GM23338 (cell line): ENCODE data around the gene PPFIA4. TPM values are rescaled to one million over a fixed set of nuclear protein-coding genes. Genes with fewer than 3 reads are reported as not detected.

ENCODE experiments used
- ATAC-seq: fragments of 200-7000 bp; cut with Tn5 transposase; 3 replicates; pipeline ENCODE4 v1.9.1; 2020
- DNase-seq: peaks from one replicate; pipeline ENCODE4 v3.0.0-alpha.2; 2015; ENCODE audit warnings: low spot score
- H2AFZ ChIP-seq: fragments of 200-600 bp; sonication (generic); 2 replicates; pipeline ENCODE4 v1.8.0; 2016; ENCODE audit warnings: antibody characterized with exemption, mild to moderate bottlenecking, moderate library complexity
- H3F3A ChIP-seq: fragments of 200-600 bp; sonication (generic); replicated peaks from 2 replicates; pipeline ENCODE4 v1.8.0; 2017; ENCODE audit warnings: antibody characterized with exemption, mixed run types, low read depth
- H3K27ac ChIP-seq: fragments of 200-600 bp; sonication (generic); 2 replicates; pipeline ENCODE4 v1.6.1; 2016; ENCODE audit warnings: low read depth
- H3K27me3 ChIP-seq: fragments of 200-600 bp; sonication (generic); 2 replicates; pipeline ENCODE4 v1.8.0; 2016; ENCODE audit warnings: mild to moderate bottlenecking, mixed run types, moderate library complexity; ENCODE audit not compliant: insufficient read depth
- H3K36me3 ChIP-seq: fragments of 200-600 bp; sonication (generic); 2 replicates; pipeline ENCODE4 v1.8.0; 2016; ENCODE audit warnings: mild to moderate bottlenecking; ENCODE audit not compliant: insufficient read depth
- H3K4me1 ChIP-seq: fragments of 200-600 bp; sonication (generic); 2 replicates; pipeline ENCODE4 v1.8.0; 2016; ENCODE audit warnings: mild to moderate bottlenecking, moderate library complexity; ENCODE audit not compliant: insufficient read depth
- H3K4me2 ChIP-seq: fragments of 200-600 bp; sonication (generic); 2 replicates; pipeline ENCODE4 v1.7.1; 2017; ENCODE audit warnings: mixed run types
- H3K4me3 ChIP-seq: fragments of 200-600 bp; sonication (generic); 2 replicates; pipeline ENCODE4 v1.6.1; 2016; ENCODE audit warnings: mixed run types
- H3K79me2 ChIP-seq: fragments of 200-600 bp; sonication (generic); replicated peaks from 2 replicates; pipeline ENCODE4 v1.8.0; 2017; ENCODE audit warnings: mild to moderate bottlenecking; ENCODE audit not compliant: insufficient read depth
- H3K9me2 ChIP-seq: fragments of 200-600 bp; sonication (generic); 2 replicates; pipeline ENCODE4 v1.8.0; 2017; ENCODE audit not compliant: insufficient read depth
- H4K20me1 ChIP-seq: fragments of 200-600 bp; sonication (generic); replicated peaks from 2 replicates; pipeline ENCODE4 v1.8.0; 2017; ENCODE audit warnings: mild to moderate bottlenecking; ENCODE audit not compliant: insufficient read depth
- H3K27ac Mint-ChIP-seq: 2 replicates; pipeline ENCODE4 v1.8.0; 2020; ENCODE audit warnings: inconsistent platforms, mild to moderate bottlenecking, moderate library complexity, mixed read lengths
- H3K27me3 Mint-ChIP-seq: 3 replicates; pipeline ENCODE4 v1.8.0; 2022; ENCODE audit warnings: low read depth, mild to moderate bottlenecking, moderate library complexity, mixed read lengths, inconsistent platforms; ENCODE audit not compliant: insufficient read depth, poor library complexity
- H3K36me3 Mint-ChIP-seq: 3 replicates; pipeline ENCODE4 v1.8.0; 2021; ENCODE audit warnings: low read depth, mild to moderate bottlenecking, inconsistent platforms, moderate library complexity, mixed read lengths
- H3K4me1 Mint-ChIP-seq: 3 replicates; pipeline ENCODE4 v1.8.0; 2020; ENCODE audit warnings: mild to moderate bottlenecking, inconsistent platforms, mixed read lengths
- H3K4me3 Mint-ChIP-seq: 3 replicates; pipeline ENCODE4 v1.8.0; 2021; ENCODE audit warnings: moderate library complexity, mild to moderate bottlenecking, inconsistent platforms, mixed read lengths
- H3K9me3 Mint-ChIP-seq: 3 replicates; pipeline ENCODE4 v1.8.0; 2020; ENCODE audit warnings: moderate library complexity, mild to moderate bottlenecking, inconsistent platforms, mixed read lengths
- CTCF ChIP-seq, 2 experiments: fragments of 200-600 bp in 1 of 2; sonication (generic) in 1 of 2; conservative IDR thresholded peaks; 2 replicates each; pipeline versions ENCODE4 v1.5.1 to v1.6.1; 2016 to 2017; ENCODE audit warnings: antibody characterized with exemption in 2 of 2, low read depth in 2 of 2, mild to moderate bottlenecking in 2 of 2, moderate library complexity in 1 of 2
- EZH2 ChIP-seq: fragments of 200-600 bp; sonication (generic); IDR thresholded peaks from one replicate; pipeline ENCODE4 v1.8.0; 2017; ENCODE audit warnings: antibody characterized with exemption, mild to moderate bottlenecking, low read depth; ENCODE audit not compliant: unreplicated experiment
- NANOG ChIP-seq: IDR thresholded peaks from 2 replicates; pipeline ENCODE4 v1.6.1; 2016; ENCODE audit warnings: antibody characterized with exemption, borderline replicate concordance
- POLR2AphosphoS5 ChIP-seq: IDR thresholded peaks from 2 replicates; pipeline ENCODE4 v1.6.1; 2016; ENCODE audit warnings: antibody characterized with exemption, low read depth
- ZNF114 ChIP-seq: fragments of 250-450 bp; sonication (Bioruptor Pico); IDR thresholded peaks from 2 replicates; pipeline ENCODE4 v1.5.0; 2020; ENCODE audit warnings: mild to moderate bottlenecking, moderate library complexity
- ZNF331 ChIP-seq: fragments of 250-450 bp; sonication (Bioruptor Pico); IDR thresholded peaks from 2 replicates; pipeline ENCODE4 v1.5.0; 2020; ENCODE audit warnings: low read depth, mild to moderate bottlenecking, moderate library complexity
- ZNF462 ChIP-seq: fragments of 250-450 bp; sonication (Bioruptor Pico); IDR thresholded peaks from 2 replicates; pipeline ENCODE4 v1.5.0; 2020; ENCODE audit warnings: mild to moderate bottlenecking, moderate library complexity
- polyA plus RNA-seq: library from polyadenylated mRNA; unstranded; fragments of >200 nt; fragmentation: Nextera tagmentation; extraction: Ambion mirVana; gene quantifications from 2 replicates; pipeline ENCODE4 v1.2.1, GENCODE V29; 2016
- total RNA-seq: library from RNA; depleted of rRNA; stranded (reverse); fragments of >200 nt; shearing (Covaris generic); gene quantifications from 2 replicates; pipeline ENCODE4 v1.2.3, GENCODE V29; 2014

PPFIA4 gene
- total and polyA plus RNA-seq, 2 experiments from 2014 or later, result 1.3 to 7.6 TPM

GRCh38 chr1:203052601-203053000 lies 26.3 kb downstream of the PPFIA4 start (continued):
- TF ChIP-seq ZNF462 (CRISPR knock-in tag), result no peak
- no peak for TF ChIP-seq EZH2
- no peak for TF ChIP-seq ZNF114 (CRISPR knock-in tag)
- no peak for TF ChIP-seq POLR2AphosphoS5

GRCh38 chr1:203054184-203054583 lies 27.9 kb downstream of the PPFIA4 start:
- H3K27me3 ChIP-seq, result no peaks in the 10 kb centered on the region
- Mint-ChIP-seq H3K27me3 (peaks cover 3% of the 10 kb centered on the region), H3K4me1 (peaks cover 54% of the 10 kb centered on the region), H3K4me3 (no peak overlapping the region), H3K27ac (no peak overlapping the region), H3K36me3 (no peaks in the 10 kb centered on the region; the same call in 2 of the 3 replicates), H3K9me3 (no peaks in the 10 kb centered on the region)
- peaks cover 43% of the 10 kb centered on the region for H3K4me1 ChIP-seq
- H3K4me2 ChIP-seq, result peak overlapping the region; percentile 67
- DNase-seq, result no peak
- no peaks in the 10 kb centered on the region for H3K36me3 ChIP-seq
- peak; percentile 19 for ATAC-seq
- no peaks in the 10 kb centered on the region for H3K79me2 ChIP-seq
- 0 out of 2 replicates have a peak overlapping the region, but pooled peaks have one; percentile 65 for H3K27ac ChIP-seq
- no peaks in the 10 kb centered on the region for H4K20me1 ChIP-seq
- H3K9me2 ChIP-seq, result no peaks in the 10 kb centered on the region
- H3F3A ChIP-seq, result peaks cover 14% of the 10 kb centered on the region; the same call in 1 of the 2 replicates
- peak overlapping the region; percentile 2; the same call in 1 of the 2 replicates for H3K4me3 ChIP-seq
- no peak overlapping the region for H2AFZ ChIP-seq
- TF ChIP-seq NANOG (no peak), ZNF331 (CRISPR knock-in tag) (no peak), ZNF462 (CRISPR knock-in tag) (no peak), CTCF (conservative IDR thresholded peaks at IDR 0.05; ENCODE audit: low read depth in 2 of 2) (no peak), EZH2 (no peak), ZNF114 (CRISPR knock-in tag) (no peak), POLR2AphosphoS5 (no peak)
